Neural cell (in vitro differentiated cells): ENCODE results near the gene TMEM115.

Experiments used
- CTCF ChIP-seq: fragments of 450-650 bp; IDR thresholded peaks from 2 replicates; pipeline ENCODE4 v1.5.1; 2014; ENCODE audit warnings: antibody characterized with exemption, mild to moderate bottlenecking, moderate library complexity; ENCODE audit not compliant: poor library complexity, severe bottlenecking
- EP300 ChIP-seq: fragments of 450-650 bp; conservative IDR thresholded peaks from 2 replicates; pipeline ENCODE4 v1.6.1; 2014; ENCODE audit warnings: antibody characterized with exemption, mild to moderate bottlenecking, moderate library complexity; ENCODE audit not compliant: poor library complexity, severe bottlenecking
- EZH2 ChIP-seq: fragments of 200-600, 300-800 bp; shearing (Covaris generic), sonication (generic); IDR thresholded peaks from 2 replicates; pipeline ENCODE4 v1.6.1; 2014; ENCODE audit warnings: antibody characterized with exemption, low read length, borderline replicate concordance, mild to moderate bottlenecking; ENCODE audit not compliant: insufficient read depth, poor library complexity, severe bottlenecking
- POLR2AphosphoS5 ChIP-seq: IDR thresholded peaks from 2 replicates; pipeline ENCODE4 v1.6.1; 2012
- RAD21 ChIP-seq: fragments of 450-650 bp; conservative IDR thresholded peaks from 2 replicates; pipeline ENCODE4 v1.6.1; 2014; ENCODE audit warnings: antibody characterized with exemption, mild to moderate bottlenecking, moderate library complexity
- TAF1 ChIP-seq: IDR thresholded peaks from 2 replicates; pipeline ENCODE4 v1.6.1; 2012; ENCODE audit warnings: low read depth

GRCh38 chr3:50330330-50330729 lies 29.0 kb downstream of the TMEM115 start:
- TF ChIP-seq EZH2, result no peak
- TF ChIP-seq EP300, result no peak
- no peak for TF ChIP-seq CTCF
- TF ChIP-seq RAD21, result no peak
- no peak for TF ChIP-seq POLR2AphosphoS5
- no peak for TF ChIP-seq TAF1
